H9 (cell line): ENCODE measurements around the gene OSBPL2. TPM values are rescaled to one million over a fixed set of nuclear protein-coding genes. Genes with fewer than 3 reads are reported as not detected.

ENCODE experiments used
- DNase-seq: peaks from one replicate; pipeline ENCODE4 v3.0.0-alpha.2; 2017
- H2AFZ ChIP-seq: one replicate; pipeline ENCODE4 v1.6.1; 2013; ENCODE audit warnings: mild to moderate bottlenecking, low read length, control low read depth, moderate library complexity
- H2AK5ac ChIP-seq: 2 replicates; pipeline ENCODE4 v1.6.1; 2013; ENCODE audit warnings: low read length, control low read depth, mixed read lengths; ENCODE audit not compliant: insufficient read length
- H2BK120ac ChIP-seq: one replicate; pipeline ENCODE4 v1.6.1; 2013; ENCODE audit warnings: low read depth, mild to moderate bottlenecking, low read length, control low read depth, inconsistent platforms; ENCODE audit not compliant: poor library complexity, severe bottlenecking
- H2BK12ac ChIP-seq: 2 replicates; pipeline ENCODE4 v1.6.1; 2013; ENCODE audit warnings: low read length, control low read depth, mixed read lengths, low read depth; ENCODE audit not compliant: insufficient read length
- H2BK15ac ChIP-seq: 2 replicates; pipeline ENCODE4 v1.6.1; 2013; ENCODE audit warnings: low read depth, low read length, control low read depth
- H2BK20ac ChIP-seq: one replicate; pipeline ENCODE4 v1.6.1; 2013; ENCODE audit warnings: low read depth, mild to moderate bottlenecking, low read length, control low read depth, inconsistent platforms; ENCODE audit not compliant: poor library complexity, severe bottlenecking
- H2BK5ac ChIP-seq: 2 replicates; pipeline ENCODE4 v1.6.1; 2013; ENCODE audit warnings: low read length, control low read depth, mixed read lengths; ENCODE audit not compliant: insufficient read length
- H3K14ac ChIP-seq: 2 replicates; pipeline ENCODE4 v1.6.1; 2013; ENCODE audit warnings: low read length, control low read depth; ENCODE audit not compliant: insufficient read depth
- H3K18ac ChIP-seq: 2 replicates; pipeline ENCODE4 v1.6.1; 2013; ENCODE audit warnings: low read depth, mild to moderate bottlenecking, mixed read lengths, low read length, control low read depth; ENCODE audit not compliant: insufficient read length
- H3K23ac ChIP-seq: 2 replicates; pipeline ENCODE4 v1.6.1; 2013; ENCODE audit warnings: low read length, control low read depth, mixed read lengths, low read depth; ENCODE audit not compliant: insufficient read length
- H3K23me2 ChIP-seq: 2 replicates; pipeline ENCODE4 v1.6.1; 2013; ENCODE audit warnings: low read depth, mild to moderate bottlenecking, mixed read lengths, low read length, control low read depth; ENCODE audit not compliant: insufficient read length, poor library complexity, severe bottlenecking
- H3K27ac ChIP-seq: 2 replicates; pipeline ENCODE4 v1.5.1; 2013; ENCODE audit warnings: low read length, control low read depth, mixed read lengths, low read depth; ENCODE audit not compliant: insufficient read length
- H3K27me3 ChIP-seq: 2 replicates; pipeline ENCODE4 v1.6.1; 2013; ENCODE audit warnings: low read length, control low read depth, inconsistent platforms; ENCODE audit not compliant: insufficient read depth
- H3K4ac ChIP-seq: 2 replicates; pipeline ENCODE4 v1.6.1; 2013; ENCODE audit warnings: low read depth, mild to moderate bottlenecking, control low read depth, inconsistent platforms, low read length, moderate library complexity
- H3K4me1 ChIP-seq: 2 replicates; pipeline ENCODE4 v1.6.1; 2013; ENCODE audit warnings: low read length, control low read depth, inconsistent platforms; ENCODE audit not compliant: insufficient read depth
- H3K4me2 ChIP-seq: 2 replicates; pipeline ENCODE4 v1.6.1; 2013; ENCODE audit warnings: low read length, control low read depth, mixed read lengths; ENCODE audit not compliant: insufficient read length, insufficient read depth
- H3K56ac ChIP-seq: 2 replicates; pipeline ENCODE4 v1.6.1; 2013; ENCODE audit warnings: low read depth, mild to moderate bottlenecking, mixed read lengths, low read length, control low read depth; ENCODE audit not compliant: insufficient read length
- H3K79me1 ChIP-seq: 2 replicates; pipeline ENCODE4 v1.6.1; 2013; ENCODE audit warnings: low read depth, mild to moderate bottlenecking, moderate library complexity, low read length, control low read depth, inconsistent platforms; ENCODE audit not compliant: insufficient read depth, poor library complexity, severe bottlenecking
- H3K79me2 ChIP-seq: 2 replicates; pipeline ENCODE4 v1.6.1; 2013; ENCODE audit warnings: low read length, control low read depth, inconsistent platforms; ENCODE audit not compliant: insufficient read depth
- H3K9ac ChIP-seq: 2 replicates; pipeline ENCODE4 v1.6.1; 2013; ENCODE audit warnings: low read length, control low read depth, mixed read lengths; ENCODE audit not compliant: insufficient read length; ENCODE audit errors: extremely low read depth
- H3K9me3 ChIP-seq: one replicate; pipeline ENCODE4 v1.6.1; 2013; ENCODE audit warnings: low read depth, low read length, inconsistent platforms; ENCODE audit not compliant: control insufficient read depth
- H3T11ph ChIP-seq: one replicate; pipeline ENCODE4 v1.6.1; 2013; ENCODE audit warnings: mild to moderate bottlenecking, low read length, control low read depth, inconsistent platforms
- H4K20me1 ChIP-seq: one replicate; pipeline ENCODE4 v1.6.1; 2013; ENCODE audit not compliant: control insufficient read depth, insufficient read length, insufficient read depth
- H4K5ac ChIP-seq: 2 replicates; pipeline ENCODE4 v1.6.1; 2013; ENCODE audit warnings: low read depth, mild to moderate bottlenecking, mixed read lengths, low read length, control low read depth; ENCODE audit not compliant: insufficient read length
- H4K8ac ChIP-seq: replicated peaks from 2 replicates; pipeline ENCODE4 v1.6.1; 2013; ENCODE audit warnings: low read length, control low read depth, mixed read lengths, low read depth; ENCODE audit not compliant: insufficient read length
- H4K91ac ChIP-seq: 2 replicates; pipeline ENCODE4 v1.6.1; 2013; ENCODE audit warnings: low read depth, mild to moderate bottlenecking, moderate library complexity, mixed read lengths, low read length, control low read depth; ENCODE audit not compliant: insufficient read length
- H3K27ac Mint-ChIP-seq, 3 experiments: 2 replicates in 2 of 3; 3 replicates in 1 of 3; pipeline ENCODE4 v1.8.0; 2020 to 2021; ENCODE audit warnings: mixed read lengths in 3 of 3, mild to moderate bottlenecking in 1 of 3, moderate library complexity in 1 of 3
- H3K27me3 Mint-ChIP-seq: 2 replicates; pipeline ENCODE4 v1.8.0; 2021; ENCODE audit warnings: low read depth, mild to moderate bottlenecking, moderate library complexity, mixed read lengths
- H3K36me3 Mint-ChIP-seq, 3 experiments: 2 replicates in 2 of 3; 3 replicates in 1 of 3; pipeline ENCODE4 v1.8.0; 2020 to 2021; ENCODE audit warnings: low read depth in 3 of 3, mixed read lengths in 3 of 3; ENCODE audit not compliant: insufficient read depth in 1 of 3
- H3K4me1 Mint-ChIP-seq, 2 experiments: 2 replicates each; pipeline ENCODE4 v1.8.0; 2020; ENCODE audit warnings: mixed read lengths in 2 of 2
- H3K4me3 Mint-ChIP-seq, 2 experiments: 2 replicates in 1 of 2; 3 replicates in 1 of 2; pipeline ENCODE4 v1.8.0; 2020 to 2021; ENCODE audit warnings: mild to moderate bottlenecking in 2 of 2, mixed read lengths in 2 of 2, moderate library complexity in 1 of 2
- H3K9me3 Mint-ChIP-seq, 2 experiments: 2 replicates in 1 of 2; 3 replicates in 1 of 2; pipeline ENCODE4 v1.8.0; 2020; ENCODE audit warnings: mild to moderate bottlenecking in 2 of 2, mixed read lengths in 2 of 2, moderate library complexity in 1 of 2
- WGBS: extraction: QIAGEN DNeasy Blood & Tissue Kit; methylation state at CpG from one replicate; pipeline ENCODE4 v1.1.7; 2013; ENCODE audit warnings: missing lambda C conversion rate, low lambda C conversion rate, mixed read lengths; ENCODE audit not compliant: insufficient read length; ENCODE audit errors: extremely low coverage; 5-methylcytosine and 5-hydroxymethylcytosine counted together
- total RNA-seq: library from RNA; stranded (reverse); gene quantifications from 2 replicates; pipeline ENCODE4 v1.2.1, GENCODE V29; 2021
- TF ChIP-seq, protein P1 (sequence below): fragments of 200-600 bp; sonication (generic); conservative IDR thresholded peaks from 3 replicates; pipeline ENCODE4 v1.8.0; 2021; ENCODE audit warnings: antibody characterized with exemption, mild to moderate bottlenecking

Gene OSBPL2
- total RNA-seq, 1 experiment from 2014 or later: 47.3 TPM

DNA sequence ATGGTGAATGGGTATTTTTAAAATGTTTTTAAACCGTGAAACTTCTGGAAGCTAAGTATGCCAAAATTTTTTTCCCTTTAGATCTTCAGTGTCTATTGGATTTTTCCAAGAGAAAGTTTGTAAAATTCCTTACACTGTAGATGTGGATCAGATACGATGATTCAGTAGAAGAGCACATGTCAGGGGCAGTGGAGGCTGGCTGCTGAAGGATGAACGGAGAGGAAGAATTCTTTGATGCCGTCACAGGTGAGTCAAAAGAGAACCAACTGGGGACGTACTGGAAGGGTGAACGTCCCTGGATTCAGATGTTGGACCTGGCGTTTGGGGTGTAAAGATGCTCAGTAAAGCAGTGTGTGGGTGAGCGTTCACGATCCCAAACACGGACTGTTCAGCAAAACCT, 17.7 kb downstream of the OSBPL2 start:
- Histone ChIP-seq H3T11ph (no peak overlapping the region), H2BK120ac (no peak overlapping the region), H2BK12ac (no peak overlapping the region), H2AK5ac (no peak overlapping the region), H4K5ac (no peak overlapping the region), H2BK15ac (no peak overlapping the region), H3K18ac (no peak overlapping the region), H3K79me2 (peaks cover 2% of the 10 kb centered on the region; the same call in 1 of the 2 replicates), H3K14ac (no peak overlapping the region), H3K23ac (no peak overlapping the region), H3K4me1 (no peaks in the 10 kb centered on the region), H3K27ac (no peak overlapping the region), H3K9me3 (no peaks in the 10 kb centered on the region), H3K56ac (no peak overlapping the region), H3K4me2 (no peak overlapping the region), H3K79me1 (no peaks in the 10 kb centered on the region), H4K20me1 (no peaks in the 10 kb centered on the region), H4K8ac (no peak overlapping the region), H3K4ac (no peak overlapping the region), H2BK20ac (no peak overlapping the region), H3K23me2 (no peaks in the 10 kb centered on the region), H3K27me3 (no peaks in the 10 kb centered on the region), H4K91ac (no peak overlapping the region), H3K9ac (no peak overlapping the region), H2AFZ (no peak overlapping the region), H2BK5ac (no peak overlapping the region)
- no peaks in the 10 kb centered on the region for H3K9me3 Mint-ChIP-seq
- no peaks in the 10 kb centered on the region for H3K27me3 Mint-ChIP-seq
- H3K36me3 Mint-ChIP-seq: peaks cover 3 to 44% (median 21%) of the 10 kb centered on the region in 3 experiments; a peak in 5 of 7 replicates
- H3K4me3 Mint-ChIP-seq: no peak overlapping the region
- H3K4me1 Mint-ChIP-seq: peaks cover 5 to 7% of the 10 kb centered on the region in 2 experiments
- H3K27ac Mint-ChIP-seq: no peak overlapping the region; a peak in 1 of 7 replicates
- WGBS: no CpG with 5 or more reads among the region's 10 CpGs
- DNase-seq: no peak
- TF ChIP-seq, protein P1, sequence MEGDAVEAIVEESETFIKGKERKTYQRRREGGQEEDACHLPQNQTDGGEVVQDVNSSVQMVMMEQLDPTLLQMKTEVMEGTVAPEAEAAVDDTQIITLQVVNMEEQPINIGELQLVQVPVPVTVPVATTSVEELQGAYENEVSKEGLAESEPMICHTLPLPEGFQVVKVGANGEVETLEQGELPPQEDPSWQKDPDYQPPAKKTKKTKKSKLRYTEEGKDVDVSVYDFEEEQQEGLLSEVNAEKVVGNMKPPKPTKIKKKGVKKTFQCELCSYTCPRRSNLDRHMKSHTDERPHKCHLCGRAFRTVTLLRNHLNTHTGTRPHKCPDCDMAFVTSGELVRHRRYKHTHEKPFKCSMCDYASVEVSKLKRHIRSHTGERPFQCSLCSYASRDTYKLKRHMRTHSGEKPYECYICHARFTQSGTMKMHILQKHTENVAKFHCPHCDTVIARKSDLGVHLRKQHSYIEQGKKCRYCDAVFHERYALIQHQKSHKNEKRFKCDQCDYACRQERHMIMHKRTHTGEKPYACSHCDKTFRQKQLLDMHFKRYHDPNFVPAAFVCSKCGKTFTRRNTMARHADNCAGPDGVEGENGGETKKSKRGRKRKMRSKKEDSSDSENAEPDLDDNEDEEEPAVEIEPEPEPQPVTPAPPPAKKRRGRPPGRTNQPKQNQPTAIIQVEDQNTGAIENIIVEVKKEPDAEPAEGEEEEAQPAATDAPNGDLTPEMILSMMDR: no peak
